Measurements from ENCODE around the gene SPTLC2. TPM values are rescaled to one million over a fixed set of nuclear protein-coding genes. Genes with fewer than 3 reads are reported as not detected.
A peak's percentile ranks its signal among the peaks of the same experiment; 100 is the strongest.

Gene SPTLC2
- total RNA-seq, 1 donor from 2014 or later: 28.1 TPM

DNA sequence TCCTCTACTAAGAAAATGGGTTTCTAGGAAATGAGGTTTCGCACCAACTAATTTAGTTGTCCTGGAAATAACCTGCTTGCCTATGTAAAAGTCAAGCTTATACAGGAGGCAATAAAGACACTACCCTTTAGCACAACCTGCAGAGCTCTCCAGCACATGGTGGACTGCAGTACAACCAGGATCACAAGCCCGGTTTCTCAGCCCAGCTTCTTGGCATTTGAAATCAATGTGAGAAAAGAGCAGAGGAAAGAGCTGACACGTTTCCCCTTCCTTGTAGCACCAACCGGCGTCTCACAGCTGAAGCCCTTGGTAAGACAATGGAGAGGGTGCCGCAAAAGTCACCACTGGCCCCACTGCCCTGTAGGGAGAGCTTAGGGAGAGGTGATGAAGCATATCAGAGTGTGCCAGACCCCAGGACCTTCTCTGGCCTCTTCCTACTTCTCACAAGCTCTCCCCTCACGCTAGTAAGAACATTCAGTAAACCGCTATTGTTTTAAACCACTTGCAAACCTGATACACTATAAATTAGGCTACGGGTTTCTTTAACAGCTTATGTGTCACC lies 8.6 kb downstream of the SPTLC2 start:
- TF ChIP-seq, protein P1, sequence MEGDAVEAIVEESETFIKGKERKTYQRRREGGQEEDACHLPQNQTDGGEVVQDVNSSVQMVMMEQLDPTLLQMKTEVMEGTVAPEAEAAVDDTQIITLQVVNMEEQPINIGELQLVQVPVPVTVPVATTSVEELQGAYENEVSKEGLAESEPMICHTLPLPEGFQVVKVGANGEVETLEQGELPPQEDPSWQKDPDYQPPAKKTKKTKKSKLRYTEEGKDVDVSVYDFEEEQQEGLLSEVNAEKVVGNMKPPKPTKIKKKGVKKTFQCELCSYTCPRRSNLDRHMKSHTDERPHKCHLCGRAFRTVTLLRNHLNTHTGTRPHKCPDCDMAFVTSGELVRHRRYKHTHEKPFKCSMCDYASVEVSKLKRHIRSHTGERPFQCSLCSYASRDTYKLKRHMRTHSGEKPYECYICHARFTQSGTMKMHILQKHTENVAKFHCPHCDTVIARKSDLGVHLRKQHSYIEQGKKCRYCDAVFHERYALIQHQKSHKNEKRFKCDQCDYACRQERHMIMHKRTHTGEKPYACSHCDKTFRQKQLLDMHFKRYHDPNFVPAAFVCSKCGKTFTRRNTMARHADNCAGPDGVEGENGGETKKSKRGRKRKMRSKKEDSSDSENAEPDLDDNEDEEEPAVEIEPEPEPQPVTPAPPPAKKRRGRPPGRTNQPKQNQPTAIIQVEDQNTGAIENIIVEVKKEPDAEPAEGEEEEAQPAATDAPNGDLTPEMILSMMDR (IDR thresholded peaks at IDR 0.05): no peak
- Mint-ChIP-seq H3K9me3 (ENCODE audit: unreplicated experiment) (no peaks in the 10 kb centered on the region), H3K36me3 (ENCODE audit: unreplicated experiment) (no peaks in the 10 kb centered on the region), H3K4me3 (ENCODE audit: unreplicated experiment) (no peak overlapping the region), H3K27me3 (ENCODE audit: unreplicated experiment) (no peaks in the 10 kb centered on the region), H3K4me1 (ENCODE audit: unreplicated experiment) (peaks cover 22% of the 10 kb centered on the region), H3K27ac (ENCODE audit: unreplicated experiment) (no peak overlapping the region)
- no peak for DNase-seq (ENCODE audit: extremely low spot score, unreplicated experiment)

DNA sequence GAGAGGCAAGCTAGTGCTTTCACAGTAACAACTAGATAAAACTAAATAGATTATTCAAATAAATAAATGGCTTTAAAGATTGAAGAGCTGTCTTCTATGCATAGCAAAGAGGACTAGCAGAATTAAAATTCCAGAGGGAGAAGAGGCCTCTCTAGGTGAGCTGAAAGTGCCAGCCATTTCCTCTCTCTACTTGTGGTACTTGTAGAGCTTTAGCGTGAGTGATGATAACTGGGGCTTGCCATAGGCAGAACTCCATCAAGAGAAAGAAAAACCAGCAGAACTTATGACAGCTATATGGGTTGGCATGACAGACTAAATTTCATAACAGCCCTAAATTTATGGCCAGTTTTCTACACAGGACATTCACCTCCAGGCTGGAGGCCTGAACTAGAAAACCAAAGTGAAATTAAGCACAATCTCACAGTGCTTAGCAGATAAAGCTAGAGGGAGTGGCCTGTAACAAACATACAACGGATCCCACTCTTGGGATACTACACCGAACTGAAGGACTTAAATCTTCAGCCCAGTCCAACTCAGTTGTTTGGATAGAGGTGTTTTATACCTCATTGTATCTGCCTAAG lies 11.0 kb downstream of the SPTLC2 start:
- Mint-ChIP-seq H3K9me3 (ENCODE audit: unreplicated experiment) (no peaks in the 10 kb centered on the region), H3K27me3 (ENCODE audit: unreplicated experiment) (no peaks in the 10 kb centered on the region), H3K36me3 (ENCODE audit: unreplicated experiment) (no peaks in the 10 kb centered on the region), H3K4me3 (ENCODE audit: unreplicated experiment) (no peak overlapping the region), H3K27ac (ENCODE audit: unreplicated experiment) (no peak overlapping the region), H3K4me1 (ENCODE audit: unreplicated experiment) (peaks cover 12% of the 10 kb centered on the region)
- no peak for DNase-seq (ENCODE audit: extremely low spot score, unreplicated experiment)
- TF ChIP-seq, protein P1 (IDR thresholded peaks at IDR 0.05): no peak

DNA sequence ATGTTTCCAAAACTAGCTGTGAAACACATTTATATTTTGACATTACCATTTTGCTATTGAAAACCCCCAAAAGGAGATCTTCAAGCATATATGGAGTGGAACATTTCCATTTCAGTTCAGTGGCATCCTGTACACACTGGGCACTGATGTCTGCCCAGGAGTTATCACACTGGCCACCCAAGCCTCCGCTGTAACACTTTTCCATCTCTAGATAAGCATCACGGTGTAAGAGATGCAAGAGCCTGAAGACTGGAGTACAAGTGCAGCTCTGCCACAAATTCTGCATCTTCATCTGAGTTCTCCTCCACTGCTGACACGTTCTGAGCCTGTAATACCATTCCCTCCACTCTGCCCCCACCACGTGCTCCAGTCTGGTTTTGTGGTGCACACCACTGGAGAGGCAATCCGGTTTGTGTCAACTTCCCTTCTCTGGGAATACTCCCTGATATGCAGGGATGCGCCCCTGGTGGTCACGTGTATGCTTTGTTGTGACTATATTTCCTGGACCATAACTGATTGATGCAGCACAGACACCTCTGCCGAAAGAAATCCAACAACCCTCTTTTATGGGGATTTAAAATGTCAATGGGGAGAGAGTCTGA lies 12.7 kb downstream of the SPTLC2 start:
- TF ChIP-seq, protein P1 (IDR thresholded peaks at IDR 0.05): peak; percentile 27
- Mint-ChIP-seq H3K9me3 (ENCODE audit: unreplicated experiment) (no peaks in the 10 kb centered on the region), H3K27ac (ENCODE audit: unreplicated experiment) (no peak overlapping the region), H3K36me3 (ENCODE audit: unreplicated experiment) (no peaks in the 10 kb centered on the region), H3K4me1 (ENCODE audit: unreplicated experiment) (peaks cover 27% of the 10 kb centered on the region), H3K4me3 (ENCODE audit: unreplicated experiment) (no peak overlapping the region), H3K27me3 (ENCODE audit: unreplicated experiment) (no peaks in the 10 kb centered on the region)
- no peak for DNase-seq (ENCODE audit: extremely low spot score, unreplicated experiment)

DNA sequence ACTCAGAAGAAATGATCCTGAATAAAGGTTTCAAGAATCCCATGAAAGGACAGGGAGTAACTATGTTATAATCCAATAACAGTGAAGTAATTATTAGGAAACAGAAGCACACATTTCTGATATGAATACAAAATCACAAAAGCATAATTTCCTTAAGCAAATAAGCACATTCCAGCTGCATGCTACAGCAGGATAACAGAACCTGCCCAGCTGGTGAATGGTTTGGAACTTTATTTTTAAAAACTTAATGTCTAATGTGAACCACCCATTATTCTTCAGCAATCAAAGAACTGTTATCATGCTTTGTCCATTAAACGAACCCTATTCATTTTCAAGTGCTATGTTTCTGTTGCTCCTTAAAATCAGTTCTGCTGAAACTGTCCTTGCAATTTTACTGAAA lies 13.4 kb downstream of the SPTLC2 start:
- TF ChIP-seq, protein P1 (IDR thresholded peaks at IDR 0.05): no peak
- H3K9me3 Mint-ChIP-seq (ENCODE audit: unreplicated experiment): no peaks in the 10 kb centered on the region
- no peak overlapping the region for H3K27ac Mint-ChIP-seq (ENCODE audit: unreplicated experiment)
- no peaks in the 10 kb centered on the region for H3K27me3 Mint-ChIP-seq (ENCODE audit: unreplicated experiment)
- H3K4me1 Mint-ChIP-seq (ENCODE audit: unreplicated experiment): peaks cover 32% of the 10 kb centered on the region
- H3K36me3 Mint-ChIP-seq (ENCODE audit: unreplicated experiment): no peaks in the 10 kb centered on the region
- no peak overlapping the region for H3K4me3 Mint-ChIP-seq (ENCODE audit: unreplicated experiment)
- DNase-seq (ENCODE audit: extremely low spot score, unreplicated experiment): no peak

DNA sequence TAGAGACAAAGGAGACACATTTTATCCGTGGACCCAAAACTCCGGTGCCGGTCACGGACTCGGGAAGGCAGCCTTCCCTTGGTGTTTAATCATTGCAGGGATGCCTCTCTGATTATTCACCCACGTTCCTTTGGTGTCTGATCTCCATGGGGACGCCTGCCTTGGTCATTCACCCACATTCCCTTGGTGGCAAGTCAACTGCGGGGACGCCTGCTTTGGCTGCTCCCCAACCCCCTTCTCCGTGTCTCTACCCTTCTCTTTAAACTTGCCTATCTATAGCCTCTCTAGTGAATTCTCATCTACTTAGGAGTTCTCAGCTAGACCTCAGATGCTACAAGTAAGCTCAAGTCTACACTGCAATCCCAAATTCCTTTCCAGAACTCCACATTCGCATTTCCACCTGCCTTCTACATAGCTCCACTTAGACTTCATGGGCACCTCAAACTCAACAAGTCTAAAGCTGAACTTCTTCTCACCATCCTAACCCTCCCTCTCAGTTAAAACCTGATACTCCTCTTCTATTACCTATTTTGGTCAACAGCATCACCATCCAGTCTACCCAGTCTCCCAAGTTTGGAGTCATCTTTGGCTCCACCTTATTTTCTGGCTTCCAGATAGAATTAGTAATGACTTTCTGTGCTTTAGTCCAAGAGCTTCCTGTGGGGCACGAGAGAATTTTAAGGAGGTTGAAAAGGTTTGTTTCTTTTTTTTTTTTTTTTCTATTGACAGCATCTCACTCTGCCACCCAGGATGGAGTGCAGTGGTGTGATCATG lies 14.4 kb downstream of the SPTLC2 start:
- H3K9me3 Mint-ChIP-seq (ENCODE audit: unreplicated experiment): no peaks in the 10 kb centered on the region
- no peak overlapping the region for H3K4me3 Mint-ChIP-seq (ENCODE audit: unreplicated experiment)
- peaks cover 32% of the 10 kb centered on the region for H3K4me1 Mint-ChIP-seq (ENCODE audit: unreplicated experiment)
- no peak overlapping the region for H3K27ac Mint-ChIP-seq (ENCODE audit: unreplicated experiment)
- DNase-seq (ENCODE audit: extremely low spot score, unreplicated experiment): no peak
- H3K36me3 Mint-ChIP-seq (ENCODE audit: unreplicated experiment): no peaks in the 10 kb centered on the region
- TF ChIP-seq, protein P1 (IDR thresholded peaks at IDR 0.05): no peak
- H3K27me3 Mint-ChIP-seq (ENCODE audit: unreplicated experiment): no peaks in the 10 kb centered on the region
